HepG2 (cell line): ENCODE results near the gene STX1B. TPM values are rescaled to one million over a fixed set of nuclear protein-coding genes. Genes with fewer than 3 reads are reported as not detected.

Experiments used
- ARNTL ChIP-seq: sonication (generic); formaldehyde crosslinking; IDR thresholded peaks from 2 replicates; pipeline ENCODE4 v1.4.0; 2020; ENCODE audit warnings: mild to moderate bottlenecking, missing genetic modification reagents
- ATAD3A ChIP-seq: sonication (generic); formaldehyde crosslinking; IDR thresholded peaks from 2 replicates; pipeline ENCODE4 v1.4.0; 2020; ENCODE audit warnings: missing genetic modification reagents
- BRCA1 ChIP-seq: sonication (generic); formaldehyde crosslinking; IDR thresholded peaks from 2 replicates; pipeline ENCODE4 v1.4.0; 2020; ENCODE audit warnings: missing genetic modification reagents
- FOXC1 ChIP-seq: sonication (generic); formaldehyde crosslinking; IDR thresholded peaks from 2 replicates; pipeline ENCODE4 v1.8.0; 2022; ENCODE audit warnings: mild to moderate bottlenecking, missing genetic modification reagents, borderline replicate concordance
- FOXJ3 ChIP-seq: sonication (generic); formaldehyde crosslinking; IDR thresholded peaks from 2 replicates; pipeline ENCODE4 v1.4.0; 2020; ENCODE audit warnings: missing genetic modification reagents, mild to moderate bottlenecking, borderline replicate concordance
- GMEB2 ChIP-seq: IDR thresholded peaks from 2 replicates; pipeline ENCODE4 v1.6.1; 2016; ENCODE audit warnings: missing biosample characterization, missing genetic modification reagents, low read depth
- HDAC6 ChIP-seq: fragments of 200-600 bp; sonication (generic); IDR thresholded peaks from 2 replicates; pipeline ENCODE4 v1.7.0; 2017; ENCODE audit warnings: mild to moderate bottlenecking, antibody characterized with exemption, low read length, low read depth
- HNF4A ChIP-seq: sonication (generic); formaldehyde crosslinking; IDR thresholded peaks from 2 replicates; pipeline ENCODE4 v1.4.0; 2020; ENCODE audit warnings: missing genetic modification reagents
- HOXA5 ChIP-seq: sonication (generic); formaldehyde crosslinking; IDR thresholded peaks from 2 replicates; pipeline ENCODE4 v1.4.0; 2020; ENCODE audit warnings: missing genetic modification reagents
- MEF2D ChIP-seq: sonication (generic); formaldehyde crosslinking; IDR thresholded peaks from 2 replicates; pipeline ENCODE4 v1.5.1; 2020; ENCODE audit warnings: mild to moderate bottlenecking, missing genetic modification reagents
- NFKB2 ChIP-seq: sonication (generic); formaldehyde crosslinking; IDR thresholded peaks from 2 replicates; pipeline ENCODE4 v1.4.0; 2020; ENCODE audit warnings: missing genetic modification reagents, borderline replicate concordance
- NKX3-1 ChIP-seq: sonication (generic); formaldehyde crosslinking; IDR thresholded peaks from 2 replicates; pipeline ENCODE4 v1.5.0; 2020; ENCODE audit warnings: missing genetic modification reagents
- RAD21 ChIP-seq: fragments of 450-650 bp; formaldehyde crosslinking; IDR thresholded peaks from 2 replicates; pipeline ENCODE4 v1.5.0; 2020; ENCODE audit warnings: mild to moderate bottlenecking
- SALL2 ChIP-seq: sonication (generic); formaldehyde crosslinking; IDR thresholded peaks from 2 replicates; pipeline ENCODE4 v1.8.1; 2023; ENCODE audit warnings: mild to moderate bottlenecking, missing genetic modification reagents, inconsistent platforms
- SMARCE1 ChIP-seq: fragments of 450-650 bp; IDR thresholded peaks from 2 replicates; pipeline ENCODE4 v1.6.1; 2017; ENCODE audit warnings: borderline replicate concordance
- SPEN ChIP-seq: sonication (generic); formaldehyde crosslinking; IDR thresholded peaks from 2 replicates; pipeline ENCODE4 v1.5.1; 2020; ENCODE audit warnings: low read depth, mild to moderate bottlenecking, missing genetic modification reagents
- ZBTB26 ChIP-seq: IDR thresholded peaks from 2 replicates; pipeline ENCODE4 v1.6.1; 2016; ENCODE audit warnings: missing compliant biosample characterization, missing genetic modification reagents, borderline replicate concordance
- ZNF318 ChIP-seq: sonication (generic); formaldehyde crosslinking; IDR thresholded peaks from 2 replicates; pipeline ENCODE4 v1.4.0; 2020; ENCODE audit warnings: mild to moderate bottlenecking, missing genetic modification reagents
- ZNF713 ChIP-seq: sonication (generic); formaldehyde crosslinking; IDR thresholded peaks from 2 replicates; pipeline ENCODE4 v1.4.0; 2020; ENCODE audit warnings: mild to moderate bottlenecking, missing genetic modification reagents
- polyA plus RNA-seq, 8 experiments: library from polyadenylated mRNA; depleted of rRNA in 3 of 8; stranded (reverse) in 7 of 8; unstranded in 1 of 8; fragments of >200 nt; fragmentation: Illumina TruSeq in 4 of 8; extraction: Trizol in 4 of 8; gene quantifications; 2 replicates each; pipeline versions ENCODE4 v1.2.1 to v1.2.3, GENCODE V29; 2011 to 2016; ENCODE audit warnings: low read depth in 4 of 8, missing spikeins in 1 of 8, mixed read lengths in 1 of 8; ENCODE audit not compliant: insufficient read depth in 1 of 8
- total RNA-seq, 5 experiments: library from RNA; depleted of rRNA; stranded (reverse); fragments of >200 nt; fragmentation: Illumina TruSeq; extraction: Trizol; gene quantifications; 2 replicates each; pipeline ENCODE4 v1.2.3, GENCODE V29; 2016; ENCODE audit warnings: low read depth in 1 of 5

The STX1B gene
- total and polyA plus RNA-seq, 2 of the 13 experiments (the other 11 are each of a cell fraction or from before 2014, with no cell fraction given): 2.1 to 3.0 TPM

DNA sequence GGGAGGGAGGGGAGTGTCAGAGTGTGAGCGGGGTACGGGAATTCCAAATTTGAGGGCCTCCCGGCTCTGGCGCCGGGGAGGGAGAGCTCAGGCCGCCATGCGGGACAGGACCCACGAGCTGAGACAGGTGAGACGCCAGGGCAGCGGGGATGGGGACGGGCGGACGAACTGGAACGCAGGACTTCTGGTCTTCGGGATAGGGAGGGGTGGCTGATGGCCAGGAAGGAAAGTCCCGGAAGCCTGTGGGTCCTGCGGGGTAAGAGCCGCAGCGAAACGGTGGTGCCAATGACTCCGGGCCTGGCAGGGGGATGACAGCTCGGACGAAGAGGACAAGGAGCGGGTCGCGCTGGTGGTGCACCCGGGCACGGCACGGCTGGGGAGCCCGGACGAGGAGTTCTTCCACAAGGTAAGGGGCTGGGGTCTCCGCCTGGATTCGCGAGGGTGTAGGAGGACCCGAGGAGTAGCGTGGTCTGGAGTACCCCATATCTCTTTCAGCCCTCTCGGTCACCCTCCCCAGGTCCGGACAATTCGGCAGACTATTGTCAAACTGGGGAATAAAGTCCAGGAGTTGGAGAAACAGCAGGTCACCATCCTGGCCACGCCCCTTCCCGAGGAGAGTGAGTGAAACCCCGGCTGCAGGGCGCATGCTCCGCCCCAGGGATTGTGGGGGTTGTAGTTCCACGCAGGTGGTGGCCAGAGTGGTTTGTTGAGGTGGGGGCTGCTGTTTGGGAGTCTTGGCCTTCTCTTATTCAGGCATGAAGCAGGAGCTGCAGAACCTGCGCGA is 23.5 kb upstream of the STX1B start (continued):
- peak; percentile 72; the same call in 1 of the 2 replicates for TF ChIP-seq MEF2D (CRISPR knock-in tag)
- peak; percentile 92 for TF ChIP-seq SALL2 (CRISPR knock-in tag)
- TF ChIP-seq ARNTL (CRISPR knock-in tag): no peak; the same call in 1 of the 2 replicates
- TF ChIP-seq BRCA1 (CRISPR knock-in tag): no peak
- TF ChIP-seq SPEN (CRISPR knock-in tag): 0 out of 2 replicates have a peak, but pooled peaks have one; percentile 36
- 0 out of 2 replicates have a peak, but pooled peaks have one; percentile 77 for TF ChIP-seq ZBTB26
- TF ChIP-seq SMARCE1: no peak
- peak; percentile 17; the same call in 1 of the 2 replicates for TF ChIP-seq RAD21 (CRISPR knock-in tag)
- peak; percentile 82 for TF ChIP-seq HOXA5
- peak; percentile 82 for TF ChIP-seq HNF4A (CRISPR knock-in tag)
- no peak; the same call in 1 of the 2 replicates for TF ChIP-seq FOXC1 (CRISPR knock-in tag)
- TF ChIP-seq ATAD3A (CRISPR knock-in tag): no peak
- TF ChIP-seq HDAC6: no peak
- TF ChIP-seq ZNF713 (CRISPR knock-in tag): peak; percentile 2; the same call in 1 of the 2 replicates
- TF ChIP-seq ZNF318 (CRISPR knock-in tag): no peak; the same call in 1 of the 2 replicates
- no peak; the same call in 1 of the 2 replicates for TF ChIP-seq GMEB2
- TF ChIP-seq NKX3-1 (CRISPR knock-in tag): 0 out of 2 replicates have a peak, but pooled peaks have one; percentile 34
- no peak for TF ChIP-seq FOXJ3 (CRISPR knock-in tag)
- peak; percentile 72; the same call in 1 of the 2 replicates for TF ChIP-seq NFKB2 (CRISPR knock-in tag)
